HUES6 (cell line): ENCODE measurements around the gene G0S2.

Experiments used
- H3K27ac ChIP-seq: 2 replicates; pipeline ENCODE4 v1.7.0; 2013; ENCODE audit warnings: low read depth, mild to moderate bottlenecking, low read length, inconsistent platforms
- H3K27me3 ChIP-seq: 2 replicates; pipeline ENCODE4 v1.6.1; 2013; ENCODE audit warnings: low read length; ENCODE audit not compliant: control insufficient read depth, insufficient read depth
- H3K36me3 ChIP-seq: 2 replicates; pipeline ENCODE4 v1.6.1; 2013; ENCODE audit warnings: low read length; ENCODE audit not compliant: control insufficient read depth, insufficient read depth
- H3K4me1 ChIP-seq: 2 replicates; pipeline ENCODE4 v1.6.1; 2013; ENCODE audit warnings: low read length; ENCODE audit not compliant: control insufficient read depth, insufficient read depth
- H3K4me3 ChIP-seq: 2 replicates; pipeline ENCODE4 v1.5.1; 2013; ENCODE audit warnings: low read depth, low read length
- H3K9ac ChIP-seq: one replicate; pipeline ENCODE4 v1.6.1; 2013; ENCODE audit warnings: mild to moderate bottlenecking, low read length
- H3K9me3 ChIP-seq: 2 replicates; pipeline ENCODE4 v1.6.1; 2013; ENCODE audit warnings: low read depth, low read length; ENCODE audit not compliant: control insufficient read depth, insufficient read depth

G0S2 gene

GRCh38 chr1:209662879-209663327 is 12.3 kb upstream of the G0S2 start:
- Histone ChIP-seq H3K27me3 (no peaks in the 10 kb centered on the region), H3K36me3 (no peaks in the 10 kb centered on the region), H3K27ac (no peak overlapping the region), H3K9ac (no peak overlapping the region), H3K4me3 (no peak overlapping the region), H3K4me1 (no peaks in the 10 kb centered on the region), H3K9me3 (no peaks in the 10 kb centered on the region)

GRCh38 chr1:209667103-209667502 is 8.1 kb upstream of the G0S2 start:
- no peaks in the 10 kb centered on the region for H3K4me1 ChIP-seq
- no peak overlapping the region for H3K9ac ChIP-seq

GRCh38 chr1:209667708-209668107 is 7.5 kb upstream of the G0S2 start:
- Histone ChIP-seq H3K4me3 (no peak overlapping the region), H3K27me3 (peaks cover 33% of the 10 kb centered on the region), H3K9me3 (no peaks in the 10 kb centered on the region), H3K27ac (no peak overlapping the region), H3K9ac (no peak overlapping the region), H3K4me1 (no peaks in the 10 kb centered on the region), H3K36me3 (no peaks in the 10 kb centered on the region)

More at GRCh38 chr1:209667103-209667502, 8.1 kb upstream of the G0S2 start:
- Histone ChIP-seq H3K4me3 (no peak overlapping the region), H3K27ac (no peak overlapping the region), H3K9me3 (no peaks in the 10 kb centered on the region), H3K36me3 (no peaks in the 10 kb centered on the region), H3K27me3 (peaks cover 29% of the 10 kb centered on the region)

- H3K4me3 ChIP-seq, result no peak overlapping the region
- H3K9ac ChIP-seq, result no peak overlapping the region
- no peak overlapping the region for H3K27ac ChIP-seq
- peaks cover 62% of the 10 kb centered on the region for H3K27me3 ChIP-seq
- H3K9me3 ChIP-seq, result no peaks in the 10 kb centered on the region
- peaks cover 11% of the 10 kb centered on the region; the same call in 1 of the 2 replicates for H3K4me1 ChIP-seq
- no peaks in the 10 kb centered on the region for H3K36me3 ChIP-seq
Observed at GRCh38 chr1:209670441-209671082, 4.7 kb upstream of the G0S2 start.

- Histone ChIP-seq H3K9me3 (no peaks in the 10 kb centered on the region), H3K36me3 (no peaks in the 10 kb centered on the region), H3K9ac (no peak overlapping the region), H3K27ac (no peak overlapping the region), H3K27me3 (peaks cover 86% of the 10 kb centered on the region), H3K4me3 (no peak overlapping the region), H3K4me1 (peaks cover 12% of the 10 kb centered on the region; the same call in 1 of the 2 replicates)
Observed at GRCh38 chr1:209672705-209673630, 2.2 kb upstream of the G0S2 start.

GRCh38 chr1:209673631-209674417 is 1.4 kb upstream of the G0S2 start:
- Histone ChIP-seq H3K4me1 (peaks cover 12% of the 10 kb centered on the region; the same call in 1 of the 2 replicates), H3K36me3 (no peaks in the 10 kb centered on the region), H3K27ac (no peak overlapping the region), H3K9me3 (no peaks in the 10 kb centered on the region), H3K4me3 (no peak overlapping the region), H3K9ac (no peak overlapping the region), H3K27me3 (peaks cover 93% of the 10 kb centered on the region)

GRCh38 chr1:209675565-209676154 is 448 bp downstream of the G0S2 start:
- H3K27me3 ChIP-seq, result peaks cover 97% of the 10 kb centered on the region
- H3K27ac ChIP-seq, result no peak overlapping the region
- peaks cover 12% of the 10 kb centered on the region; the same call in 1 of the 2 replicates for H3K4me1 ChIP-seq
- no peaks in the 10 kb centered on the region for H3K9me3 ChIP-seq
- peak overlapping the region; percentile 67 for H3K4me3 ChIP-seq
- no peak overlapping the region for H3K9ac ChIP-seq
- no peaks in the 10 kb centered on the region for H3K36me3 ChIP-seq

GRCh38 chr1:209678981-209679539 is 3.8 kb downstream of the G0S2 start:
- Histone ChIP-seq H3K4me3 (no peak overlapping the region), H3K9ac (no peak overlapping the region), H3K4me1 (peaks cover 7% of the 10 kb centered on the region; the same call in 1 of the 2 replicates), H3K27me3 (peaks cover 87% of the 10 kb centered on the region), H3K27ac (no peak overlapping the region), H3K36me3 (no peaks in the 10 kb centered on the region), H3K9me3 (no peaks in the 10 kb centered on the region)

GRCh38 chr1:209685821-209686220 is 10.6 kb downstream of the G0S2 start:
- no peak overlapping the region for H3K9ac ChIP-seq
- H3K9me3 ChIP-seq, result no peaks in the 10 kb centered on the region
- H3K4me3 ChIP-seq, result no peak overlapping the region
- H3K27ac ChIP-seq, result no peak overlapping the region
- H3K4me1 ChIP-seq, result no peaks in the 10 kb centered on the region
- H3K36me3 ChIP-seq, result no peaks in the 10 kb centered on the region
- peaks cover 22% of the 10 kb centered on the region for H3K27me3 ChIP-seq

- no peaks in the 10 kb centered on the region for H3K4me1 ChIP-seq
- no peak overlapping the region for H3K4me3 ChIP-seq
Observed at GRCh38 chr1:209686322-209686721, 11.1 kb downstream of the G0S2 start.

More at GRCh38 chr1:209686322-209686721, 11.1 kb downstream of the G0S2 start:
- no peaks in the 10 kb centered on the region for H3K36me3 ChIP-seq
- peaks cover 17% of the 10 kb centered on the region for H3K27me3 ChIP-seq
- no peak overlapping the region for H3K9ac ChIP-seq
- H3K27ac ChIP-seq, result no peak overlapping the region
- H3K9me3 ChIP-seq, result no peaks in the 10 kb centered on the region
